CD4-positive, alpha-beta T cell treated with Interleukin-1 beta for 1 hour (primary cell): ENCODE measurements around the gene KRTAP10-12.
"Not testable (repeated sequence)": the region's sequence is repeated elsewhere in the genome, so short reads cannot be mapped to it uniquely, and the experiment has no call there.

Experiments
- DNase-seq, 2 donors: peaks; one replicate each; pipeline ENCODE4 v3.0.0-alpha.2; 2020 to 2022

The KRTAP10-12 gene

GRCh38 chr21:44697172-44697810, at the start of gene KRTAP10-12:
KRTAP10-12 (plus strand) TSS chr21:44697172; CDS start chr21:44697202, 30 bp downstream.
- DNase-seq, result not testable (repeated sequence)

- no peak for DNase-seq
Observed at GRCh38 chr21:44647222-44647552, 49.8 kb upstream of the KRTAP10-12 start.

- DNase-seq, result no peak
Observed at GRCh38 chr21:44648557-44649311, 48.2 kb upstream of the KRTAP10-12 start.

DNA sequence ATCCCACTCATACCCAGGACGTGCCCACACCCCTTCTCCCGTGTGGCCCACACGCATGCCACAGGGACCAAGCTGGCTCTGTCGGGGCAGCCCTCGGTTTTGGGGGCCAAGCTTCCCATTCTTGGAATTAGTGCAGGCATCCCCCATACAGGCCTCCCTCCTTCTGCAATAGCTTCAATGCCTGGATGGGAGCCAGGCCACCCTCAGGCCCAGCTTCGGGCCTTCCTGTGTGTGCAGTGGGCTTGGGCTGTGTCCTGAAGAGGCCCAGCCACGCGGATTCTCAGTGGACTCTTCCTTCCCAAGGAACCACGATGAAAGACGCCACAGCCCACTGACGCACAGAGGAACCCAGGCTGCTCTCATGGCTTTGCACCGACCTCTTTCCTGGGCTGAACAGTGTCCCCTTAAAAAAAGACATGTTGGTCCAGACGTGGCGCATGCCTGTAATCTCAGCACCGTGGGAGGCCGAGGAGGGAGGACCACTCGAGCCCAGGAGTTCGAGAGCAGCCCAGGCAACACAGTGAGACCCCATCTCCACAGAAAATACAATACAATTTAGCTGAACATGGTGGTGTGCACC, 47.4 kb upstream of the KRTAP10-12 start:
- DNase-seq, result no peak

DNA sequence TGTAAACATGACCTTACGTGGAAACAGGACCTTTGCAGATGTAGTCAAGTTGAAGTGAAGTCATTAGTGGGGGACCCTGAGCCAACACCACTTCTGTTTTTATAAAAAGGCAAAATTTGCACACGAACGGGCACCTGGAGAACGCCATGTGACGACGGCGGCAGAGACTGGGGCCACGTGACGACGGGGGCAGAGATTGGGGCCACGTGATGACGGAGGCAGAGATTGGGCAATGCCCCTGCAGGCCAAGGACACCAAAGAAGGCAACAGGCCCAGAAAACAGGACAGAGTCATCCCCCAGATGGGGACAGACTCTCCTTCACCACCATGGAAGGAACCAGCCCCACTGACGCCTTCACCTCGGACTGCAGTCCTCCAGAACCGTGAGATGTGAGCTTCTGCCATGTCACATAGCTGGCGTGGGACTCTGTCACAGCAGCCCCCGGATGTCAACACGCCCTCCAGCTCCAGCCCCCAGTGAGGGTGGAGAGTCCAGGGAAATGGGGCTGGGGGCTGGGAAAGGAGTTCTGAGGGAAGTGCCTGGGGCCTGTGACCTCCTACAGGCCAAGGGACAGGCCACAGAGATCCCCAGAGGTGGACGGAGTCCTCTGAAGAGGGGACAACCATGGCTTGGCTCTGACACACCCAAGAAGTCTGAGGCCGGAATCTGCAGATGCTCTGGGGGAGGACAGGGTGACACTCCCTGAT, 46.6 kb upstream of the KRTAP10-12 start:
- DNase-seq, result no peak

GRCh38 chr21:44650973-44651675, 45.8 kb upstream of the KRTAP10-12 start:
- no peak for DNase-seq

- peak in 1 of 2 donors; percentile 4 for DNase-seq
Observed at GRCh38 chr21:44653123-44653522, 43.8 kb upstream of the KRTAP10-12 start.

- peak; percentile 78 to 84 for DNase-seq
Observed at GRCh38 chr21:44653656-44654575, 43.1 kb upstream of the KRTAP10-12 start.

DNA sequence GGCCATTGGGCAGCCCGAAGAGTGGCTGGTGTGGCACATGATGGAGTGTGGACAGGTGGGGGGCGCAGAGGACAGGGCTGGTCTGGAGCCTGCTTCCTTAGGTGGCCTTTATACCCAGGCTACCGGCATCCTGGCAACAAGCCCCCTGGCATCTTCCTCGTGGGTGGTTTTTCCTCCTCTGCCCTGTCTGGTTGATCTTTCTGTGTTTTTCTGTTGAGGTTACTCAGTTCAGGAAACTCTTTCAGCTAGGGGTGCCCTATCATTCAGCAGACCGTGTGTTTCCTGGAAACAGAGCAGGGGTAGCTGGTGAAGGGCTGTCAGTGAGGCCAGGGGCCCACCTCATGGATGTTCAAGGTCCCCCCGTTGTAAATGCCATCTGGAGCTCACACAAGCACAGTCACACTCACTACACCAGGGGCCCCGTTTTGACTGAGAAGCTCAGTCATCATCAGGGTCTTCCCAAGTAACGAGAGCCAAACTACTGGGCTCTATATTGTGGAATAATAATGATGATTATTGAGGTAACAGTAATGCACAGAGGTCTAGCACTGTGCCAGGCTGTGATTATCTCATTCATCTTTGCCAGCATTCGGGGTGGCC, 42.3 kb upstream of the KRTAP10-12 start, which contains the start of gene KRTAP12-4:
Gene KRTAP12-4 (minus strand): TSS at position 84 of the 600 bp plus-strand sequence. CDS start 45 bp downstream, at position 39.
- DNase-seq, result no peak

DNA sequence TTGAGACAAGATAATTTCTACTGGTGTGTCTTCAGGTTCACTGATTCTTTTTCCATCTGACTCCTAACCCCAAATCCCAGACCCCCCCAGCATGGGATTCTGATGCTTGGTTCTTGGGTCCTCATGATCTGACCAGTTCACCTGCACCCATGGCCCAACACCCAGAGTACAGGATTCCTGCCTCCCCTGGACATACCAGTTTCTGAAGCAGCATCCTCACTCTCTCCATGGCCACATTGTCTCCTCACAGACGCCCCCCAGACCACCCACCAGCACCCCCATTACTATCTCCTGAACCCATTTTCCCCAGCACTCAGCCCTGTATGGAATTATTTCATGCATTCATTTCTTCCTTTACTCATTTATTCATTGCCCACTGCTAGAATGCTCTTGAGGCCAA, 40.1 kb upstream of the KRTAP10-12 start:
- no peak for DNase-seq

DNA sequence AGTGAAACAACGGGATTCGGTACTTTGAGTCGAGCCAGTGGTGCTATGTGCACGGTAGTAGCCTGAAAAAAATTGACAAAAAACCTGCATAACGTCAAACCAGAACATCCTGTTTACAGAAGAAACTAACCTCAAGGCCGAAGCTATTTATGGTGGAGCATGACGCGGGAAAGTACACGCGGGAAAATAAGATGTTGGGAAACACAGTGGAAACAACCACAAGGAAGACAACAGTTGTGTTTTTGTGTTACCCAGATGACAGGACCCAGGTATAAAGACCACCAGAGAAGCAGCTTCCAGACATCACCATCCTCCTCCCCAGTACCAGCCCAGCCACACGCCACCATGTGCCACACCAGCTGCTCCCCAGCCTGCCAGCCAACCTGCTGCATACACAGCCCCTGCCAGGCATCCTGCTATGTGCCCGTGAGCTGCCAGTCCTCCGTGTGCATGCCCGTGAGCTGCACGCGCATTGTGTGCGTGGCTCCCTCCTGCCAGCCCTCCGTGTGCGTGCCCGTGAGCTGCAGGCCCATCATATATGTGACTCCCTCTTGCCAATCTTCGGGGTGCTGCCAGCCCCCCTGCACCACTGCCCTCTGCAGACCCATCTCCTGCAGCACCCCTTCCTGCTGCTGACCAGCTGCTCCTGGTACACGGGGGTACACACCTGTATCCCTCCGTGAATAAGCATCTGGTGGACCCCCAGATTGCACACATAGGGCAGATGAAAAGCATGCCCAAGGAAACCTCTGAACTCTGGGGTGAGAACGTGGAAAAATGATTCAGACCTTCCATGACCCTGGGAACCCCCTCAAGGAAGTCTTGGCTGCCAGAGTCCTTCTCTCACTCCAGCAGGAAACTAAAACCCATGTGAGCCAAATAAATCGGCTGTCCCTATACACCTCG, 39.1 kb upstream of the KRTAP10-12 start, which contains the start of gene KRTAP12-3:
Gene KRTAP12-3 (plus strand): TSS at position 298 of the 906 bp plus-strand sequence. CDS start 48 bp downstream, at position 346.
- DNase-seq, result peak; percentile 68 to 79

DNA sequence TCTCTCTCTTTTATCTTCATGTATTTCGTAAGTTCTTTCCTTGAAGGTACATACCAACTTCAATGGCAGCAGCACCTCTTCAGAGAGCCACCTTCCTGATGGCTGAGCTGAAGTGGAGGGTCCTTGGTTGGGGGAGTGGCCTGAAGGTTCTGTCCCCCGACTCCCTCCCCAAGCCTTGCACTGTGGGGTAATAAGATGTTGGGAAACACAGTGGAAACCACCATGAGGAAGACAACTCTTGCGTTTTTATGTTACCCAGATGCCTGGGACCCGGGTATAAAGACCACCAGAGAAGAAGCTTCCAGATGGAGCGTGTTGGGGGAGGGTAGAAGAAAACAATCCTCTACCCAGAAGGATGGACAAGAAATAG, 38.4 kb upstream of the KRTAP10-12 start:
- no peak for DNase-seq

DNA sequence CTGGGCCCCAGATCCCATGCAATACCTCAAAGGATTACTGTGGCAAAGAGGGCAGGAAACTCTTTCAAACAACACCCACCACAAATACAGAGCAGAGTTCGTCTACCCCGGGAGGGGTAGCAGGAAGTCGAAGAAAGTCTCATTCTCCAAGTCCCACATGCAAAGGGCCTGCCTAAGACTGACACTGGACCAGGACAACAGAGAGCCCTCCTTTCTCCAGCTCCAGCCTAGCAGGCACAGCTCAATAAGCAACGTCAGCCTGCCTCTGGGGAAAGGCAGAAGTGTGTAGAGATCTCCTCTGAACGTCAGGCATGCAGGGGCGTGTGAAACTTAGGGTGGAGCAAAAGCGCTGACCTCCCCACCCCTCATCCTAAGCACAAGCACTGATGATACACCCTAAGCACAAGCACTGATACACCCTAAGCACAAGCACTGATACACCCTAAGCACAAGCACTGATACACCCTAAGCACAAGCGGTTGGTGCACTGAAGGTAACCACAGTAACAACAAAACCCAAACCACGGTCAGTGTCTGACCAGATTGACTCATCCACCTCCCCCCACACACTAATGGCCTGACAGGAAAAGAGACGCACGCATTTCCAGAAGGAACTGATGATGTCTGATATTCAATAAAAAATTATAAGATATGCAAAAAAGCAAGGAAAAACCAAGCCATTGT, 37.9 kb upstream of the KRTAP10-12 start:
- peak in 1 of 2 donors; percentile 37 for DNase-seq

GRCh38 chr21:44661567-44661966, 35.4 kb upstream of the KRTAP10-12 start:
- not testable (repeated sequence) for DNase-seq

- DNase-seq, result no peak
Observed at GRCh38 chr21:44664691-44665090, 32.3 kb upstream of the KRTAP10-12 start.

- no peak for DNase-seq
Observed at GRCh38 chr21:44666401-44667320, 30.3 kb upstream of the KRTAP10-12 start, which contains the start of gene KRTAP12-2. KRTAP12-2 (minus strand) TSS chr21:44666927; CDS start chr21:44666886, 41 bp downstream.

- DNase-seq, result no peak
Observed at GRCh38 chr21:44667612-44668011, 29.4 kb upstream of the KRTAP10-12 start.
